ENCODE measurements around the gene DNAH11. TPM values are rescaled to one million over a fixed set of nuclear protein-coding genes. Genes with fewer than 3 reads are reported as not detected.

Gene DNAH11
- total RNA-seq, 1 experiment from 2014 or later = 0.39 TPM

DNA sequence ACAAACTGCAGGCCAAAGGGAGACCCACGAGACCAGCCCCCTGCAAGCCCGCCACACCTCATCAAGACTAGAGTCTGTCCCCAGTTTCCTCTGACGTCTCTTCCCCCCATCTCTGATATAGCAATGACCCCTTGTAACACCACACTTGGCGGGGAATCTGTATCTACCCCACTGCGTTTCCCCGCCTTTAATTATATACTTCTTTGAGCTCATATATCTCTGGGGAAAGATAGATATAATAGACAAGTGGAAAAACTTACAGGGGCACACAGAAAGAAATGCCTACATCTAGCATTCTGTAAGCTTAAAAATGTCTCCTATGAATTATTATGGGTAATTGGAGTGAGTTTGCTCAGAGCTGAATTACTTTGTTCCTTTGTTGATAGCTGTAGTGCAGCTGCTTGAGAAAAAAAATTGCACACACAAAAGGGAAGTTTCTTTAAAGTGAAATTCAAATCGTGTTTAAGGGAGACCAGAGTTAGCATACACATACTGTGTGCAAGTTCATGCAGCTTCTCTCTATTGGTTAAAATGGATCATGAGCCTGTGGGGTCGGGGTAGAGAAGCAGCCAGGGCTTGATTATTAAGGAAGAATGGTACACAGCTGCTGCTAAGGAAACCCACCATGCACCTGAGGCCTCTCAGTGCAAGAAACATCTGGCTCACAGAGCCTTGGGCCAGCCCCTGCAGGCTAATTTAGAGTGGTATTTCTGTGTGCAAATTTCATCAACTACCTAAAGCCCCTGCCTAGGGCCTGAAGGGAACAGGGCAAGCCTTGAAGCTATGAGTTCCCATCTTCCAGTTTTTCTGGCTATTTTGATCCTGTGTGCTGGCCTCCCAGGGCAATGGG lies 370.3 kb downstream of the DNAH11 start:
- BruUV-seq (replicated peaks) = no TSS peak
- Histone ChIP-seq H3K9me2 (ENCODE audit: insufficient read depth) (no peaks in the 10 kb centered on the region), H3K79me2 (ENCODE audit: insufficient read depth, low read length) (peaks cover 28% of the 10 kb centered on the region), H2AFZ (ENCODE audit: low read depth, low read length, poor library complexity, severe bottlenecking) (no peak overlapping the region), H3K9ac (ENCODE audit: low read length) (no peak overlapping the region), H3K4me3 (replicated peaks in 1 of 2; ENCODE audit: low read depth in 1 of 2, low read length in 2 of 2) (no peak overlapping the region), H3K4me1 (ENCODE audit: control insufficient read depth in 1 of 2, insufficient read depth in 2 of 2, low read length in 2 of 2) (no peaks in the 10 kb centered on the region), H4K20me1 (ENCODE audit: insufficient read depth) (no peaks in the 10 kb centered on the region), H3K27ac (ENCODE audit: low read depth, low read length) (no peak overlapping the region), H3K27me3 (ENCODE audit: insufficient read depth, low read length) (no peaks in the 10 kb centered on the region), H3K36me3 (ENCODE audit: control insufficient read depth in 1 of 2, insufficient read depth in 2 of 2, low read length in 2 of 2) (peaks cover 18 to 31% of the 10 kb centered on the region in 2 experiments; a peak in 3 of 4 replicates), H3K4me2 (ENCODE audit: low read length) (no peak overlapping the region), H3K9me3 (ENCODE audit: control insufficient read depth in 1 of 2, insufficient read depth in 1 of 2, low read depth in 1 of 2, low read length in 2 of 2) (no peaks in the 10 kb centered on the region)
- intact Hi-C loops (cut with micrococcal nuclease) = no loop called here
- DNase-seq (ENCODE audit: low read depth, low spot score) (no peak), ATAC-seq (no peak)
- RAD21 ChIA-PET (ENCODE audit: low non-redundant PET in 1 of 2, low total read pairs in 2 of 2, uncharacterized antibody in 2 of 2, unreplicated experiment in 2 of 2) = no interaction called here
- no peak for TF ChIP-seq FOSL1 (IDR thresholded peaks at IDR 0.05; ENCODE audit: low read depth)
- no peak for TF ChIP-seq ZFX (IDR thresholded peaks at IDR 0.05)
- TF ChIP-seq SIN3A (IDR thresholded peaks at IDR 0.05; ENCODE audit: low read depth) = no peak
- no peak for TF ChIP-seq SP1 (IDR thresholded peaks at IDR 0.05; ENCODE audit: low read depth)
- TF ChIP-seq, protein P1, sequence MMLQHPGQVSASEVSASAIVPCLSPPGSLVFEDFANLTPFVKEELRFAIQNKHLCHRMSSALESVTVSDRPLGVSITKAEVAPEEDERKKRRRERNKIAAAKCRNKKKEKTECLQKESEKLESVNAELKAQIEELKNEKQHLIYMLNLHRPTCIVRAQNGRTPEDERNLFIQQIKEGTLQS (IDR thresholded peaks at IDR 0.05) = no peak
- TF ChIP-seq, protein P2, sequence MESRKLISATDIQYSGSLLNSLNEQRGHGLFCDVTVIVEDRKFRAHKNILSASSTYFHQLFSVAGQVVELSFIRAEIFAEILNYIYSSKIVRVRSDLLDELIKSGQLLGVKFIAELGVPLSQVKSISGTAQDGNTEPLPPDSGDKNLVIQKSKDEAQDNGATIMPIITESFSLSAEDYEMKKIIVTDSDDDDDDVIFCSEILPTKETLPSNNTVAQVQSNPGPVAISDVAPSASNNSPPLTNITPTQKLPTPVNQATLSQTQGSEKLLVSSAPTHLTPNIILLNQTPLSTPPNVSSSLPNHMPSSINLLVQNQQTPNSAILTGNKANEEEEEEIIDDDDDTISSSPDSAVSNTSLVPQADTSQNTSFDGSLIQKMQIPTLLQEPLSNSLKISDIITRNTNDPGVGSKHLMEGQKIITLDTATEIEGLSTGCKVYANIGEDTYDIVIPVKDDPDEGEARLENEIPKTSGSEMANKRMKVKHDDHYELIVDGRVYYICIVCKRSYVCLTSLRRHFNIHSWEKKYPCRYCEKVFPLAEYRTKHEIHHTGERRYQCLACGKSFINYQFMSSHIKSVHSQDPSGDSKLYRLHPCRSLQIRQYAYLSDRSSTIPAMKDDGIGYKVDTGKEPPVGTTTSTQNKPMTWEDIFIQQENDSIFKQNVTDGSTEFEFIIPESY (IDR thresholded peaks at IDR 0.05; ENCODE audit: extremely low read depth, insufficient replicate concordance, low read length) = no peak
- no peak for TF ChIP-seq TCF7L2 (IDR thresholded peaks at IDR 0.05; ENCODE audit: borderline replicate concordance, extremely low read depth, insufficient read depth, insufficient read length)
- TF ChIP-seq ELF1 (IDR thresholded peaks at IDR 0.05; ENCODE audit: borderline replicate concordance, low read depth) = no peak
- no peak for TF ChIP-seq POLR2AphosphoS5 (IDR thresholded peaks at IDR 0.05; ENCODE audit: low read depth, low read length)
- no peak for TF ChIP-seq CEBPB (IDR thresholded peaks at IDR 0.05; ENCODE audit: low read depth)
- no peak for TF ChIP-seq EZH2phosphoT487 (IDR thresholded peaks at IDR 0.05; ENCODE audit: borderline replicate concordance)
- no peak for TF ChIP-seq CBX3 (IDR thresholded peaks at IDR 0.05; ENCODE audit: low read depth)
- TF ChIP-seq EZH2 (IDR thresholded peaks at IDR 0.05) = no peak
- TF ChIP-seq, protein P3, sequence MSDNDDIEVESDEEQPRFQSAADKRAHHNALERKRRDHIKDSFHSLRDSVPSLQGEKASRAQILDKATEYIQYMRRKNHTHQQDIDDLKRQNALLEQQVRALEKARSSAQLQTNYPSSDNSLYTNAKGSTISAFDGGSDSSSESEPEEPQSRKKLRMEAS (IDR thresholded peaks at IDR 0.05) = no peak
- TF ChIP-seq, protein P4, sequence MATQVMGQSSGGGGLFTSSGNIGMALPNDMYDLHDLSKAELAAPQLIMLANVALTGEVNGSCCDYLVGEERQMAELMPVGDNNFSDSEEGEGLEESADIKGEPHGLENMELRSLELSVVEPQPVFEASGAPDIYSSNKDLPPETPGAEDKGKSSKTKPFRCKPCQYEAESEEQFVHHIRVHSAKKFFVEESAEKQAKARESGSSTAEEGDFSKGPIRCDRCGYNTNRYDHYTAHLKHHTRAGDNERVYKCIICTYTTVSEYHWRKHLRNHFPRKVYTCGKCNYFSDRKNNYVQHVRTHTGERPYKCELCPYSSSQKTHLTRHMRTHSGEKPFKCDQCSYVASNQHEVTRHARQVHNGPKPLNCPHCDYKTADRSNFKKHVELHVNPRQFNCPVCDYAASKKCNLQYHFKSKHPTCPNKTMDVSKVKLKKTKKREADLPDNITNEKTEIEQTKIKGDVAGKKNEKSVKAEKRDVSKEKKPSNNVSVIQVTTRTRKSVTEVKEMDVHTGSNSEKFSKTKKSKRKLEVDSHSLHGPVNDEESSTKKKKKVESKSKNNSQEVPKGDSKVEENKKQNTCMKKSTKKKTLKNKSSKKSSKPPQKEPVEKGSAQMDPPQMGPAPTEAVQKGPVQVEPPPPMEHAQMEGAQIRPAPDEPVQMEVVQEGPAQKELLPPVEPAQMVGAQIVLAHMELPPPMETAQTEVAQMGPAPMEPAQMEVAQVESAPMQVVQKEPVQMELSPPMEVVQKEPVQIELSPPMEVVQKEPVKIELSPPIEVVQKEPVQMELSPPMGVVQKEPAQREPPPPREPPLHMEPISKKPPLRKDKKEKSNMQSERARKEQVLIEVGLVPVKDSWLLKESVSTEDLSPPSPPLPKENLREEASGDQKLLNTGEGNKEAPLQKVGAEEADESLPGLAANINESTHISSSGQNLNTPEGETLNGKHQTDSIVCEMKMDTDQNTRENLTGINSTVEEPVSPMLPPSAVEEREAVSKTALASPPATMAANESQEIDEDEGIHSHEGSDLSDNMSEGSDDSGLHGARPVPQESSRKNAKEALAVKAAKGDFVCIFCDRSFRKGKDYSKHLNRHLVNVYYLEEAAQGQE (IDR thresholded peaks at IDR 0.05; ENCODE audit: low read depth) = no peak
- TF ChIP-seq POLR2A (IDR thresholded peaks at IDR 0.05; ENCODE audit: borderline replicate concordance, extremely low read depth, insufficient read depth, insufficient read length) = no peak
- CTCF ChIA-PET = no interaction called here
- POLR2A ChIA-PET = no interaction called here

Measured in HCT116 (cell line).